D721Med (cell line): Measurements from ENCODE around the gene TIAM1.

ENCODE experiments used
- DNase-seq: peaks from one replicate; pipeline ENCODE4 v3.0.0; 2011; ENCODE audit warnings: low spot score; ENCODE audit not compliant: insufficient read length
- FAIRE-seq: peaks from 2 replicates; lab custom pipeline; 2011; peaks lifted over from hg19 to GRCh38; lab: Jason Lieb, UNC
- TF ChIP-seq, protein P1 (sequence below): IDR thresholded peaks from 2 replicates; pipeline ENCODE4 v1.5.1; 2012; ENCODE audit warnings: mild to moderate bottlenecking, control low read depth; ENCODE audit not compliant: insufficient read depth; ENCODE audit errors: missing control alignments

Gene TIAM1, protein sequence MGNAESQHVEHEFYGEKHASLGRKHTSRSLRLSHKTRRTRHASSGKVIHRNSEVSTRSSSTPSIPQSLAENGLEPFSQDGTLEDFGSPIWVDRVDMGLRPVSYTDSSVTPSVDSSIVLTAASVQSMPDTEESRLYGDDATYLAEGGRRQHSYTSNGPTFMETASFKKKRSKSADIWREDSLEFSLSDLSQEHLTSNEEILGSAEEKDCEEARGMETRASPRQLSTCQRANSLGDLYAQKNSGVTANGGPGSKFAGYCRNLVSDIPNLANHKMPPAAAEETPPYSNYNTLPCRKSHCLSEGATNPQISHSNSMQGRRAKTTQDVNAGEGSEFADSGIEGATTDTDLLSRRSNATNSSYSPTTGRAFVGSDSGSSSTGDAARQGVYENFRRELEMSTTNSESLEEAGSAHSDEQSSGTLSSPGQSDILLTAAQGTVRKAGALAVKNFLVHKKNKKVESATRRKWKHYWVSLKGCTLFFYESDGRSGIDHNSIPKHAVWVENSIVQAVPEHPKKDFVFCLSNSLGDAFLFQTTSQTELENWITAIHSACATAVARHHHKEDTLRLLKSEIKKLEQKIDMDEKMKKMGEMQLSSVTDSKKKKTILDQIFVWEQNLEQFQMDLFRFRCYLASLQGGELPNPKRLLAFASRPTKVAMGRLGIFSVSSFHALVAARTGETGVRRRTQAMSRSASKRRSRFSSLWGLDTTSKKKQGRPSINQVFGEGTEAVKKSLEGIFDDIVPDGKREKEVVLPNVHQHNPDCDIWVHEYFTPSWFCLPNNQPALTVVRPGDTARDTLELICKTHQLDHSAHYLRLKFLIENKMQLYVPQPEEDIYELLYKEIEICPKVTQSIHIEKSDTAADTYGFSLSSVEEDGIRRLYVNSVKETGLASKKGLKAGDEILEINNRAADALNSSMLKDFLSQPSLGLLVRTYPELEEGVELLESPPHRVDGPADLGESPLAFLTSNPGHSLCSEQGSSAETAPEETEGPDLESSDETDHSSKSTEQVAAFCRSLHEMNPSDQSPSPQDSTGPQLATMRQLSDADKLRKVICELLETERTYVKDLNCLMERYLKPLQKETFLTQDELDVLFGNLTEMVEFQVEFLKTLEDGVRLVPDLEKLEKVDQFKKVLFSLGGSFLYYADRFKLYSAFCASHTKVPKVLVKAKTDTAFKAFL (N-terminal part only)

DNA sequence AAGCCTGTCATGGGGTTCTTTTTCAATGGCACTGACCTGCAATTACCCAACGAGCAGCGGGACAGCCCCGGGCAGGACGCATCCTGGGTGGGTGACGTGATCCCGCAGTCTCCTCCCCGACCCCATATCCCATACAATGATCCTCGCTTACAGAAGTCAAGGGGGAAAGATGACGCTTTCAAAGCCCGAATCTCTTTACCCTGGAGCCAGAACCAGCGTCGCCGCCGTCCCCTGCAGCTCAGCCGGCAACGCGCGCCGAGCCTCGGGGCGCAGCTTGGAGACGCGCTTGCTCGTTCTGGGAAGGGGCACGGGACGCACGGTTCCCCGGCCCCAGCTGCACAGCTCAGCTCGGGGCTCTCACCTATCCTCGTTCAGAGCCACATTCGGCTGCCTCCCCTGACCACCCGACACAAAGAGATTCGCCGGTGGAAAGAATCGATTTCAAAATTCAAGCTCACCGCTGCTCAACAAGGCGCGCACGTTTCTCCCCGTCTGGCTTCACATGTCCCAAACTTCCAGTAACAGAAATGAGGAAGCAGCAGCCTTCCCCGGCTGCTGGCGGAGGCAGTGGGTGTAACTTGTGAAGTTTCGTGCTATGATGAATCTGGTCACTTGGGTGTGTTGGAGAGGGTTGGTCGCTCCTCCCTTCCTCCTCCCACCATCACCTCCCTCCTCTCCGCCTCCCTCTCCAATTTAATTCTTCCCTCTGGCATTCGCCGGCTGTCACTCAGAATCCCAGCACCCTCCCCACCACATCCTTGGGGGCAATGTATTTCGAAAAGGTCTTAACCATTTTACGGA lies at the start of gene TIAM1:
Gene TIAM1 (minus strand): TSS at position 582 of the 801 bp plus-strand sequence. CDS start 77,289 bp downstream, outside the sequence.
- TF ChIP-seq, protein P1, sequence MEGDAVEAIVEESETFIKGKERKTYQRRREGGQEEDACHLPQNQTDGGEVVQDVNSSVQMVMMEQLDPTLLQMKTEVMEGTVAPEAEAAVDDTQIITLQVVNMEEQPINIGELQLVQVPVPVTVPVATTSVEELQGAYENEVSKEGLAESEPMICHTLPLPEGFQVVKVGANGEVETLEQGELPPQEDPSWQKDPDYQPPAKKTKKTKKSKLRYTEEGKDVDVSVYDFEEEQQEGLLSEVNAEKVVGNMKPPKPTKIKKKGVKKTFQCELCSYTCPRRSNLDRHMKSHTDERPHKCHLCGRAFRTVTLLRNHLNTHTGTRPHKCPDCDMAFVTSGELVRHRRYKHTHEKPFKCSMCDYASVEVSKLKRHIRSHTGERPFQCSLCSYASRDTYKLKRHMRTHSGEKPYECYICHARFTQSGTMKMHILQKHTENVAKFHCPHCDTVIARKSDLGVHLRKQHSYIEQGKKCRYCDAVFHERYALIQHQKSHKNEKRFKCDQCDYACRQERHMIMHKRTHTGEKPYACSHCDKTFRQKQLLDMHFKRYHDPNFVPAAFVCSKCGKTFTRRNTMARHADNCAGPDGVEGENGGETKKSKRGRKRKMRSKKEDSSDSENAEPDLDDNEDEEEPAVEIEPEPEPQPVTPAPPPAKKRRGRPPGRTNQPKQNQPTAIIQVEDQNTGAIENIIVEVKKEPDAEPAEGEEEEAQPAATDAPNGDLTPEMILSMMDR = no peak
- no peak for DNase-seq
- FAIRE-seq = no peak

DNA sequence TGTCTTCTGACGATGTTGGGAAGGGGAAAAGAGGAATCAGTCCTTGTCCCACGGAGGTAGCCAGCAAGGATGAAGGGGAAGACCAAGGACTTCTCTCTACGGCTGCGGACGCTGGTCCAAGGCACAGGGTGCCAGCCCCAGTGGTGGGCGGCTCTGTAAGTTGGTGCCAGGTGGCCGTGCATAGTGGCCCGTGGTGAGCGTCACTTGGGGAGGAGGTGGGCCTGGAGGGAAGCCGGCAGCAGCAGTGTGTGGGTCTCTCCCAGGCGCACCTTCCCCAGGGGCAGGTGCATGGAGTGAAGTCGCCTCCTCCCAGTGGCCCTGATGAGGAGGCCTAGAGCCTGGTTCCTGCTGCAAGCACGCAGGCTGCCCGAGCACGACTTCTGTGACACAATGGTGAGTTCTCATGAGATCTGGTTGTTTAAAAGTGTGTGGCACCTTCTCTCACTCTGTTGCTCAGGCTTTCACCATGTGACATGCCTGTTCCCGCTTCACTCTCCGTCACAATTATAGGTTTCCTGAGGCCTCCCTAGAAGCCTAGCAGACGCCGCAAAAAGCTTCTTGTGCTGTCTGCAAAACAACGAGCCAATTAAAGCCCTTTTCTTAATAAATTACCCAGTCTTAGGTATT lies 43.6 kb upstream of the TIAM1 start:
- TF ChIP-seq, protein P1 = no peak
- DNase-seq (no peak), FAIRE-seq (no peak)

DNA sequence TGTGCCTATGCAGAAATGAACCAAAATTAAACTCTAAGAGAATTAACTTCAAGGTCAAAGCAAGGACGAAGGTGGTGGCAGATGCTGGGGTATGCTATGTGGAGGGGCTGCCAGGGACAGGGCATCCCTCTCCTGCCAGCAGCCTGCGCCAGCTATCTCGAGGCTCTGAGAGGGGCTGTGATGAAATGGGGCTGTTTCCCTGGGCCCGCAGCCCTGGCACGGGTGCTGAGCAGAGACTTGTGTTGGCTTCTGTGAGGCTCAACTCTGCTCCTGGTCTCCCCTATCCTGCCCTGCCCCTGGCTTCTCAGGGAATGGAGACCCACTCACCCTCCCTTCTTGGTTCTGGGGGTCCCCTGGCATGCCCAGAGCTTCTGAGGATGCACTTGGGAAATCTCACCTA lies 41.9 kb upstream of the TIAM1 start:
- FAIRE-seq = no peak
- TF ChIP-seq, protein P1 = no peak

DNA sequence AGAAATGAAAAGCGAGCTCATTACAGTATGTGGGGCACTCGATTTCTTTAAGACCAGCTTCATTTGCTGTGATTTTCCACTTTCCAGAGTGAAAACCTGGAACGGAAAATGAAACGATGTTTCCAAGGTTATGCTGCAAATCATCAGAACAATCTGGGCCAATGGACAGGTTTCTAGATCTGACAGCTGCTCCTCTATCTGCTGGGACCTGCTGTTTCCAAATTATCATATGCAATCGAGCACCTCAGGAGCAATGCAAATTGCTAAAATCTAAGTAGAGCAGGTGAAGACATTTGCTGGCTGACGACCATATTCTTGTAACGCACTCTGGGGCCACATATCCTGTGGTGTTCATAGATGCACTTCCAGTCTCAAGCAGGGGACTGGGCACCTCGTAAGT lies 39.7 kb upstream of the TIAM1 start:
- no peak for DNase-seq
- FAIRE-seq = no peak
- TF ChIP-seq, protein P1 = no peak

More for the DNA sequence above, 41.9 kb upstream of the TIAM1 start:
- no peak for DNase-seq

DNA sequence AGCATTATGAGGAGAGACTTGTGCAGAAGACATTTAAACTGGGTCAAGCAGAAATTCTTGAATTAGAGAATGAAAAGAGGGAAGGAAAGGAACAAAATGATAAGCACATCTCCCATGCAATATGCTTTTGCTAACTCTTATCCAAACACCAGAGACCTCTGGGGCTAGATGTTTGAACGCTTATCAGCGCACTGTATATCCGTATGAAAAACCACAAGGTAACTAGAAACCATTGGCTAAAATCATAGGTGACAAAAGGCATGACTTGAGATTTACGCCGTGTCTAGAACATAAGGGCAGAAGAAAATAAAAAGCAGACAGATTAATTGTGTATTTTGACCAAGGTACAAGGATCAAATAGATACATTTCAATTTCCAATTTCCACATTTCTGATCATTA lies 38.0 kb upstream of the TIAM1 start:
- TF ChIP-seq, protein P1 = no peak
- FAIRE-seq (no peak), DNase-seq (no peak)

DNA sequence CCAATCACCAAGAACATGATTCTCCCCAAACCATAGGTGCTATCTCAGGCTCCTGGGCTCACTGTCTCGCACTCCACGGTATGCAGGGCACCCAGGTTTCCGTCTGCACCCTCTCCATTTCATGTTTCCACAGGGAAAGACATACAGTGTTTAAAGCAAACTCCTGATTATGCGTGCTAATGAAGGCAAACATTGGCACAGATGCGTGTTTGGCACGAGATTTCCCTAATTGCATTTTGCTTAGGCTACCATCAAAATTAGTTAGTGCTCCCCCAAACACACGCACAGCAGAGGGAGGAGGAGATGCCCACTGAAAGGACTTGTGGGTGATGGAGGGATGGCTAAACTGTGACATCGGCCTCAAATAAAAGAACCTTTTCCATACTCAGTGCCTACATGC lies 32.2 kb upstream of the TIAM1 start:
- DNase-seq = no peak
- TF ChIP-seq, protein P1 = no peak
- FAIRE-seq = no peak
